ENCODE data around the gene NLRP6. TPM values are rescaled to one million over a fixed set of nuclear protein-coding genes. Genes with fewer than 3 reads are reported as not detected.

The NLRP6 gene
- polyA plus RNA-seq, 3 donors, result 0.10 to 0.51 (median 0.24) TPM

- H3K4me3 ChIP-seq (replicated peaks in 1 of 3; ENCODE audit: low read depth in 2 of 3, low read length in 3 of 3), result no peak overlapping the region
- peaks cover 28% of the 10 kb centered on the region for H4K20me1 ChIP-seq (ENCODE audit: insufficient read depth, low read length)
- no peaks in the 10 kb centered on the region for H3K9me3 ChIP-seq (replicated peaks in 1 of 2; ENCODE audit: control insufficient read depth in 1 of 2, insufficient read depth in 1 of 2, low read length in 2 of 2)
- no peak for DNase-seq
- no peak overlapping the region for H2AFZ ChIP-seq (ENCODE audit: insufficient read depth, low read depth, low read length, poor library complexity, severe bottlenecking)
- peak overlapping the region in 1 of 7 donors; percentile 75 for H3K27ac Mint-ChIP-seq
- intact Hi-C loops (cut with micrococcal nuclease), result no loop called here
- peaks cover 21% of the 10 kb centered on the region for H3K4me1 Mint-ChIP-seq
- H3K9me3 Mint-ChIP-seq, result no peaks in the 10 kb centered on the region
- no peaks in the 10 kb centered on the region for H3K27me3 ChIP-seq (ENCODE audit: control insufficient read depth in 2 of 2, insufficient read depth in 2 of 2, low read length in 2 of 2)
- TF ChIP-seq CTCF (IDR thresholded peaks at IDR 0.05), result no peak
- peaks cover 52 to 58% of the 10 kb centered on the region in 2 donors for H3K36me3 Mint-ChIP-seq
- H3K27me3 Mint-ChIP-seq (ENCODE audit: low read depth in 3 of 3), result peaks cover 0 to 2% (median 0%) of the 10 kb centered on the region in 3 donors
- H3K79me2 ChIP-seq (ENCODE audit: insufficient read depth, low read length), result peaks cover 49% of the 10 kb centered on the region
- H3K4me1 ChIP-seq (ENCODE audit: control insufficient read depth in 1 of 2, insufficient read depth in 2 of 2, low read length in 2 of 2), result peaks cover 17 to 20% of the 10 kb centered on the region in 2 donors
- no peak overlapping the region for H3K4me2 ChIP-seq (replicated peaks; ENCODE audit: extremely low read depth, low read length, poor library complexity, severe bottlenecking)
- no peak overlapping the region for H3K4me3 Mint-ChIP-seq
- no peak overlapping the region for H3K27ac ChIP-seq (ENCODE audit: low read depth in 1 of 2, low read length in 2 of 2)
- no peak overlapping the region for H3K9ac ChIP-seq (ENCODE audit: insufficient read depth, low read length, poor library complexity, severe bottlenecking)
- H3K36me3 ChIP-seq (replicated peaks in 1 of 2; ENCODE audit: control insufficient read depth in 1 of 2, insufficient read depth in 2 of 2, low read length in 2 of 2), result peaks cover 41 to 63% of the 10 kb centered on the region in 2 donors
- WGBS (ENCODE audit: insufficient coverage), result no CpG with 5 or more reads among the region's 1 CpG
Measured at GRCh38 chr11:240315-240714, 37.9 kb upstream of the NLRP6 start.

DNA sequence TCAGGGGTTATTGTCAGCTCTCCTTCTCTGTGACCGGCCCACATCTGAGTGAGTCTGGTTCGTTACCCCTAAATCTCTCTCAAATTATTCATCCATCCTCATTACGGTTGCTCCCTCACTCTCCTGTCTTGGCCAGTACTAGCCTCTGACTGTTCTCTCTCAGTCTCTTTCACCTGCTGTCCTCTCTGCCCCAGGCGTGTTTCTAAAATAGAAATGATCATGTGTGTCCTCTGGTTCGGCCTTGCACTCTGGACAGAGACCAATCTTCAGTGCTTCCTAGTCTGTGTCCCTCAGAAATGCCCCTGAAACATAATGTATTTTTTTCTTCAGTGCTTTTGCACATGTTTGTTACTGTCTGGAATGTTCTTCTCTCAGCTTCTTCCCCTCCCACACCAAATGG lies 36.6 kb upstream of the NLRP6 start:
- Histone ChIP-seq H3K4me3 (replicated peaks in 1 of 3; ENCODE audit: low read depth in 2 of 3, low read length in 3 of 3) (no peak overlapping the region), H3K27ac (ENCODE audit: low read depth in 1 of 2, low read length in 2 of 2) (no peak overlapping the region), H4K20me1 (ENCODE audit: insufficient read depth, low read length) (peaks cover 36% of the 10 kb centered on the region), H3K9ac (ENCODE audit: insufficient read depth, low read length, poor library complexity, severe bottlenecking) (no peak overlapping the region), H3K36me3 (replicated peaks in 1 of 2; ENCODE audit: control insufficient read depth in 1 of 2, insufficient read depth in 2 of 2, low read length in 2 of 2) (peaks cover 54 to 76% of the 10 kb centered on the region in 2 donors), H2AFZ (ENCODE audit: insufficient read depth, low read depth, low read length, poor library complexity, severe bottlenecking) (no peak overlapping the region), H3K27me3 (ENCODE audit: control insufficient read depth in 2 of 2, insufficient read depth in 2 of 2, low read length in 2 of 2) (no peaks in the 10 kb centered on the region), H3K4me2 (replicated peaks; ENCODE audit: extremely low read depth, low read length, poor library complexity, severe bottlenecking) (no peak overlapping the region), H3K79me2 (ENCODE audit: insufficient read depth, low read length) (peaks cover 49% of the 10 kb centered on the region), H3K4me1 (ENCODE audit: control insufficient read depth in 1 of 2, insufficient read depth in 2 of 2, low read length in 2 of 2) (peaks cover 12 to 13% of the 10 kb centered on the region in 2 donors), H3K9me3 (replicated peaks in 1 of 2; ENCODE audit: control insufficient read depth in 1 of 2, insufficient read depth in 1 of 2, low read length in 2 of 2) (no peaks in the 10 kb centered on the region)
- TF ChIP-seq CTCF (IDR thresholded peaks at IDR 0.05), result no peak
- H3K27me3 Mint-ChIP-seq (ENCODE audit: low read depth in 3 of 3), result peaks cover 0 to 2% (median 0%) of the 10 kb centered on the region in 3 donors
- peaks cover 17% of the 10 kb centered on the region for H3K4me1 Mint-ChIP-seq
- WGBS (ENCODE audit: insufficient coverage), result 100% methylated on average over 2 of the region's 5 CpGs
- H3K4me3 Mint-ChIP-seq, result no peak overlapping the region
- no peaks in the 10 kb centered on the region for H3K9me3 Mint-ChIP-seq
- intact Hi-C loops (cut with micrococcal nuclease), result no loop called here
- peak overlapping the region in 4 of 7 donors; percentile 1 to 48 (median 34) for H3K27ac Mint-ChIP-seq
- no peak for DNase-seq
- peaks cover 65 to 71% of the 10 kb centered on the region in 2 donors for H3K36me3 Mint-ChIP-seq

Measured in CD14-positive monocyte (primary cell).